NCI-H2227 (cell line): ENCODE measurements around the gene ANO2.

ENCODE experiments used
- DNase-seq: peaks from one replicate; lab custom pipeline; 2025; ENCODE audit not compliant: unreplicated experiment; lab: John Stamatoyannopoulos, UW

The ANO2 gene

DNA sequence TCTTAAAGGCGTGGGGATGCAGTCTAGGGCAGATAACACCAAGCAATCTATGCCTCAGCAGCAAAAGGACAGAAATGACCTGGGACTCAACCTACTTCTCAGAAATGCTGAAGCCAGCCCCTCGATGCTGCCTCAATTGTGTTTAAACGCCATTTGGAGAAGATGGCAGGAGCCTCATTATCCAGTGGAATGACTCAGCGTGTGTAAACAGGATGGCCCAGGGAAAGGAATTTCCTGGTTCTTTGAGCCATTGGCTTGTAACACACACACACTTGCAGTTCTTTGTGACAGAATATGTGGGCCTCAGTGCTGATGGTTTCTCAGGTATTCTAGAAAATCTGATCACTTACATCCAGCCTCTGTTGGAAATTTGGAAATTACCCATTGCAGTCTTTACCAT is 358.9 kb downstream of the ANO2 start:
- no peak for DNase-seq

DNA sequence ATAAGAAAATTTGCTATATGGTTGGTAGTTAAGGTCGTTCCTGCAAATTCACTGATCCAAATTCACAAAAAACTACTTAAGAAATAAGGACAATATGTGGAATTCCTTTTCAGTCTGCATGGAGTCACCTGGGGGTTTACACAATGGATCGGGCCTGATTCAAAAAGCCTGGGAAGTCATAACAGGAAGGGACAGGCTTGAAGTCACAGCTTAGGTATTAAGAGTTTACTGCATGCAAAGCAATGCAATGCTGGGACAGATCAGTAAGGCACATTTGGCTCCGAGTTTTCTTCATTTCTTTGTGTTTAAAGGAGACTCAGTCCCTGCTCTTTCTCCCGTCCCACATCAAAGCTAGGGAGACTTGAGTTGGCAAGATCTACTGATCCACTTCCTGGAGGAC is 359.9 kb downstream of the ANO2 start:
- no peak for DNase-seq

DNA sequence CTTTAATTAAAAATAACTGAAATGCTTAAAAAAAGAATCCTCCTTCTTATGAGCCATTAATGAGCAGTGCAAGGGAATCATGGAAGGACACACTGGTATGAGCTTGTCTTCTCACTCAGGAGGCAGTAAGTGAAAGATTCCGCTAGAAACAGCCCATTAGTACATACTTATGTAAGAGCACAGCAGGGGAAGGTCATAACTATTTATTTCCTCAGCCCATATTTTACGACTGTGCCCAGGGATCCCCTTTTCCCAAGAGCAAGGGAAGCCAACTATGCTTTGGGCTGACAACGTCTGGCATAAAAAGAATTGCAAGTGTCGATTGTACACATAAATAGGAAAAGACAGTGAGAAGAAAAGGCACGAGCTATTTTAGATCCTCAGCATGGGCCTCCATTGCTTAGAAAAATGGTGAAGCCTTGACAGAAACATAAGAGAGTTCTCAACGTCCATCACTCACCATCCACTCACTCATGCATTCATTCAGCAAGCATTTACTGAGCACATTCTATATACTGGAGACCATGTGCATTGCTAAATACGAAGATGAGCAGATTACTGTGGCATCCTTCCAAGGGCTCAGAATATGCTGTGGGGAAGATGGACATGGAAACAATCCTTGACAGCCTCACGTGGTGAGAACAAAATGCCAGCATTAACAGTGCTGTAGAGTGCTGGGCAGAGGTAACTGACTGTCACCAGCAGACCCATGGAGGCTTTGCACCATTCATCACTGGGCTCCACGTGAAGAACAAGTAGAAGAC is 360.5 kb downstream of the ANO2 start:
- no peak for DNase-seq

- no peak for DNase-seq
Observed at GRCh38 chr12:5582541-5582940, 362.5 kb downstream of the ANO2 start.

- no peak for DNase-seq
Observed at GRCh38 chr12:5582018-5582417, 363.0 kb downstream of the ANO2 start.

DNA sequence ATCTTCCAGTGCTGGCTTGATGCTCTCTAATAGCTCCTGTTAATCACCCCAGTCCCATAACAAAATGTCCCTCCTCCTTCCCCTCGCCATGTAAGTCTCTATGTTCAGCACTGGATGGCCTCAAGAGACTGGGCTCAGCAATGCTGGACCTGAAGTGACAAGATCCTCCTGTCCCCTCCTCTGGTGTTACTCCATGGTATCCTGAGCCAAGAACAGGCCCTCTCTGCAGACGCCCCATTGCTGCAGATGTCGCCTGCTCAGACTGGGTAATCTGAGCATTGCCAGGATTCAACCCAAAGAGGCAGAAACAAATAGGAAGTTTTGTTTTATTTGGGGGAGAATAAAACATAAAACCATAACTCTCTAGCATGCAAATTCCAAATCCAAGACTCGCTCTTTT is 363.4 kb downstream of the ANO2 start:
- no peak for DNase-seq

- no peak for DNase-seq
Observed at GRCh38 chr12:5581019-5581418, 364.0 kb downstream of the ANO2 start.

- DNase-seq, result no peak
Observed at GRCh38 chr12:5578775-5579174, 366.3 kb downstream of the ANO2 start.

DNA sequence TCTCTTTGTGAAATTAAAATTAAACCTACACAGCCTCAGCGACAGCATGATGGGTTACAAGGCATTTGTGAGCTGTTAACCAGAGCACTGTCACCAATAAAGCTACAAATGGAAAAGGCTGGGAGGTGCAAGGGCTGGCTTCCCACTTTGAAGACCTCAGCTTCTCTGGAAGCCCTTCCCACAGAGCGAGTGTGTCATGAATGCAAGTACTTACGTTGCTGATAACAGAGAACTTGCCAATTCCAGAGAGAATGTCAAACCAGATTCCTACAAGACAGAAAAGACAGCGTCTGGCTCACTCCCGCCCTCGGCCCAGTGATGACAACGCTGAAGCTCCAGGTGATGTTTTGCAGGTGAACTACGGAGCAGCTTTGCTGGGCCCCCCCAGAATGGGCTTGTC is 367.3 kb downstream of the ANO2 start:
- no peak for DNase-seq

DNA sequence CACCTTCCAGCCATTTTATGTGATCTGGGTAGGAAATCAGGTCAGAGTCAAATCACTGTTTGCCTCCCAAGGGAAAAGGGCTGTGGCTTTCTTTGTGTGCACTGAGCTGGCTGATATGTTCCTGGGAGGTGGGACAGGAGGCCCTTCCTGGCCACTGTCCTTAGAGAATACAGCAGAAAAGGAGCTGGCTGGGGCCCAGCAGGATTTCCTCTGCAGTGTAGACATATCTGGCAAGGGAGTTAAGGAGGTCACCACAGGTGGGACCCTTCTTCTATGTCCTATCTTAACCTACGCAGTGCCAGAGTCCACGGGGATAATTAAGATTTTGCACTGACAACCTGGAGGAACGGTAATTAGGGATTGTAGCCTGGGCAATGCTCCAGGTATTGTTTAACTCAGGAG is 367.8 kb downstream of the ANO2 start:
- DNase-seq, result no peak

GRCh38 chr12:5575987-5576386 is 369.1 kb downstream of the ANO2 start:
- DNase-seq, result no peak

DNA sequence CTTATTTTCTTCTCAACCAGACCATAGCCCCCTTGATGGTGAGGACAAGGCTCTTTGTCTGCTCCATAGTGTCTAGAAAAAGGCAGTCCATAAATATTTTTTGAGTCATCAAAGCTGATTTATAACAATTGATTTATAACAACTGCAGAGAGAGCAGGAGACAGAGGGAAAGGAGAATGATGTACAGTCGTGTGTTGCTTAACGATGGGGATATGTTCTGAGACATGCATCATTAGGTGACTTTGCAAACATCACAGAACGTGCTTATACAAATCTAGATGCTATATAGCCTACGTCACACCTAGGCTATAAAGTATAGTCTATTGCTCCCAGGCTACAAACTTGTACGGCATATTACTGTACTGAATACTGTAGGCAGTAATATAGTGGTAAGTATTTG is 369.8 kb downstream of the ANO2 start:
- no peak for DNase-seq

DNA sequence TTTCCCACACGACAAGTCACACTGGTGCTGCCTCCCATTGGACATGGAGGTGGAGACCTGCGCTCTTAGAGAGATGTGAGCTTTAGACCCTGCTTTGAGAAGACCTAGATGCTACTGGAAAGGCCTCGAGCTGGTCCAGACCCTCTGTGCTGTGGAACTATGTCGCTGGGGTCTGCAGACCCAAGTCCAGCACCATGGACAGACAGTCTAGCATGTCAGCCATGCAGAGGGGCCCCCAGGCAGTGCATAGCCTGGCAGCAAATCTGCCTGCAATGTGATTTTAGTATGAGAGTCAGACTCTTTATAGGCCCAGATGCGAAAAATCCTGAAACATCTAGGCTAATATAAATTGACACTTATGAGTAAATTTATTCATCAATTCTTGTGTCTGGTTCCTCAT is 371.7 kb downstream of the ANO2 start:
- DNase-seq, result no peak

DNA sequence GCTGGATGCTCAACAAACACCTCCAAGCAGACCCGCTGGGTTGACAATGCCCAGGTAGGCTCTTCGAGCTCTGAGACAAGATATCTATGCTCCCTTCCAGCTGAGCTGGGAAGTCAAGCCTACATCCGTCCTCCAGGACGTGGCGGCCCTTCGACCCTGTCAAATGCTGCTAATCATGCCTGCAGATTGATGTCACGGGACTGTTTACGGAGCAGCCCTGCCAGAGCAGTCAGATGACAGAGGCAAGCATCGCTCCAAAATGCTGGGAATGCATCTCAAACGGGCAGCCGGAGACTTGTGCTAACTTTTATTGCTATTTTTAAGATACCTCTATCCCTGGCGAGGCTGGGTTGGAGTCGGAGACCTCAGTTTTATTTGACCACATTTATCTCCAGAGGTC is 373.9 kb downstream of the ANO2 start:
- no peak for DNase-seq

DNA sequence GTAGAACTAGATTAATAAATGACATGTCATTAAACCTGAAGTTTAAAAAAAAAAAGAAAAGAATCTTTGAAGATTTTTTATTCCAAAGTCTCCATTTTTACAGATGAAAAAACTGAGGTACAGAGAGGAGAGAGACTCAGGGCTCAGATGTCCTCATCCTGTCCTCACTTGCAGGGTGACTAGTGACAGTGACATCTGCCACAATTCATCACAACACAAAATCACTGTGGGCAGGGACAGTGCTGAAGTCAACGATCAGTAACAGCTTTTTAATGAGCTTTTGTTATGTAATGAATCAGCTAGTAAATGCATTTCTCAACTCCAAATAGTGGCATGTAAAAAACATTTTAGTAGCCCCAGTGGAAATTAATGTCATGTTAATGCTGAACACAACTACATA is 374.6 kb downstream of the ANO2 start:
- DNase-seq, result no peak

DNA sequence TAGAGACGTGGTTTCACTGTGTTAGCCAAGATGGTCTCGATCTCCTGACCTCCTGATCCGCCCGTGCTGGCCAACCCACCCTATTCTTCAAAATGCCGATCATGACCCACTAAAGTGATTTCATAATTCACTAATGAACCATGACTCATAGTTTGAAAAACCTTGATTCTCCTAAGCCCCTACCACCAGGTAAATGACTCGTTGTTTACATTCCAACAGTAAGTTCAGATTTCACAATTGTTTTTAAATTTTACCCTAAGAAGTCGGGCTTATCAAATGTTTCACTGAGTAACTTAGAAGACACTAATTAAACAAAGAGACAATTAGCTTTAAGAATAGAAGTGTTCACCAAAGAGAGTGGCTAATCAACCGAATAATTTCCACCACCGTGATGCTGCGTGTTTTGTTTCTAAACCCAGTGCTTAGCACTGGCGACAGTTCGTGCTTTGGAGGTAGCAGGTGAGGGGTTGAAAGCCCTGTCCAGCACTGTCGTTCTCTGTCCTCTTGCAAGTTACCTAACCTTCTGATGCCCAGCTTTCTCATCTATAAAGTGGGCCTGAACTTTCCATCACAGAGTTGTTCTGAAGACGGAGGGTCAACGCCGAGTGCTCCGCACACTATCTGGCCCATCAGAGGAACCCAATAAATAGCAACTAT is 376.6 kb downstream of the ANO2 start:
- no peak for DNase-seq

DNA sequence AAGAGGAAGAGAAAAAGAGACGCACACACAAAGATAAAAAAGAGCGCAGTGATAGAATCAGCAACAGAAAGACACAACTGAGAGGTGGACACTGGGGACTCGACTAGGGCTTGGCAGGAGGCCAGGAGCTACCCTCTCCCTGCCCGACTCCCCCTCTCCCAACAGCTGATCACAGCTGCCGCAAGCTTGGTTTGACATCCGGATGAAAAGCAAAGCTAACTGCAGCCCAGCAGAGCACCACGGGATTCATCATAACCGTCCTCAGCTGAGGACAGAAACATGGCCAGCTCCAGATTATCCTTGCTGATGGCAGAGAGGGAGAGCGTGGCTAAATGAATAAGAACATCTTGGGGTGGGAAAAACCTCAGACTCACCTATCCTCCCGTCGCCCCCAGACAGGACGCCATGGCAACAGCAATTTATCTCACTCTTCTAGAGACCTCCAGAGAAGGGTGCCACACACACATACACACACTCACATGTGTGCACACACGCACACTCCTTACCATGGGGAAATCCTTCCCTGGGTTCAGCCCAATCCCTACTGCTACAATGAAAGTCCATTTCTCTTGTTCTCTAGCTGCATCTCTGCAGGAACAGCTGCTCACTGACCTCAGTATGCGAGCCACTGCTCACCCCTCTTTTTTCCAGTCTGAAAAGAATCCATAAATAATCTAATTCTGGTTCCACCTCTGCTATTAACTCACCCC is 377.9 kb downstream of the ANO2 start:
- DNase-seq, result peak; percentile 75

- DNase-seq, result no peak
Observed at GRCh38 chr12:5565933-5566599, 379.0 kb downstream of the ANO2 start.

DNA sequence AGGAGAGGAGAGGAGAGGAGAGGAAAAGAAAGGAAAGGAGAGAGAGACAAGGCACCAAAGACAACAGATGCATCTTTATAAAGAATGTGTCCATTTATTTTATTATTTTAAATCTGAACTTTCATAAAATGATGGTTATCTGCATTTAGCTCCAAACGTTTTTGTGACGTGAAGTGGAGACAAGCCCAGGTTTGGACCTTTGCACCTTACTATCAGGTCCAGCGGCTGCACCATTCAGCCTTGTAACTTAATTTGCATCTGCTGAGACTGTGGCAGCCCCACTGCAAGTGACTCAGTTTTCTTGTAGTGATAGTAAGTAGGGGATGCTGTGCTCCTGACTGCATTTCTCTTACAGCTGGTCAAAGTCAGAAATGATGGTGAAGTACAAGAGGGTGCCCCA is 382.5 kb downstream of the ANO2 start:
- no peak for DNase-seq

DNA sequence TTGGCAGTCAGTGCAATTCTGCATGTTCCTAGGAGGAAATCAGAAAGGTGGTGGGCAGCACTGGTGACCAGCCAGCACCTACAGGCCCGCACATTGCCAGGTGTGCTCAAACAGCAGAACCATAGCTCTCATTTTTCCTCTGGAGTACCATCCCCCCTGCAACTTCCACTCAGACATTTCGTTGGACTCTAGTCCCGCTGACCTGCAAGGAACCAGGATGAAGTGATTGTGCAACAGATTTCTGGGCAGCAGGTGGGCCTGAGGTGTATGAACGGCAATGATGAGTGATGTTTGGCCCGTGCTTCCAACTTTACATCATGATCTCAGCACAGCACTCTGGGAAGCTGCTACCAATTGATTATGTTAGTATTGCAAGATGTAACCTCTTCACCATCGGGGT is 383.2 kb downstream of the ANO2 start:
- no peak for DNase-seq

DNA sequence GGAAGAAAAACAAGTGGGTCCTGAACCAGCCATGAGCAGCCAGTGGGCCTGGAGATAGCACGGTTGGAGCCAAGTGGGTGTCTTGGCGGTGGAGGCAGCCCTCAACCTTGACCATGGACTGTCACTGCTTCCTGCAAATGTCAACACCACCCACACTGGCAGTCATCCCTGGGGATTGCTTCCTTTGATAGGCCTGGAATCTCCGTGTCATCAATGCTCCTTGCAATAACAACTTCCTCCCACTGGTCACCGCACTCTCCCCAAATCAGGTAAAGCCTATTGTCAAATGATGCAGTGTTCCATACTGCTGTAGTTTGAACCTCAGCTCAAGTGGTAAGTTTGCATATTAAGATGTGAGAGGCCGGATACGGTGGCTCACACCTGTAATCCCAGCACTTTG is 384.0 kb downstream of the ANO2 start:
- DNase-seq, result no peak

- DNase-seq, result no peak
Observed at GRCh38 chr12:5560265-5560664, 384.8 kb downstream of the ANO2 start.
